ENCODE results near the gene CNTNAP4. TPM values are rescaled to one million over a fixed set of nuclear protein-coding genes. Genes with fewer than 3 reads are reported as not detected.

Gene CNTNAP4
- total RNA-seq, 2 donors from 2014 or later = not detected

- H3K27ac ChIP-seq = no peak overlapping the region
- intact Hi-C loops (cut with DNase I) = no loop called here
- H3K9me3 ChIP-seq = no peaks in the 10 kb centered on the region
- no peak for DNase-seq
- TF ChIP-seq CTCF (IDR thresholded peaks at IDR 0.05) = no peak
- no peak overlapping the region for H3K4me3 ChIP-seq
- no peaks in the 10 kb centered on the region for H3K36me3 ChIP-seq
- H3K4me1 ChIP-seq = no peaks in the 10 kb centered on the region
- H3K27me3 ChIP-seq = no peaks in the 10 kb centered on the region
- no peak overlapping the region for H3K9ac ChIP-seq (ENCODE audit: low read depth in 2 of 2, low read length in 2 of 2)
Observed at GRCh38 chr16:76484020-76484419, 206.8 kb downstream of the CNTNAP4 start.

- H3K9me3 ChIP-seq = no peaks in the 10 kb centered on the region
- intact Hi-C loops (cut with DNase I) = no loop called here
- no peaks in the 10 kb centered on the region for H3K36me3 ChIP-seq
- H3K27me3 ChIP-seq = no peaks in the 10 kb centered on the region
- no peak for TF ChIP-seq CTCF (IDR thresholded peaks at IDR 0.05)
- no peaks in the 10 kb centered on the region for H3K4me1 ChIP-seq
- no peak overlapping the region for H3K27ac ChIP-seq
- H3K4me3 ChIP-seq = no peak overlapping the region
- H3K9ac ChIP-seq (ENCODE audit: low read depth in 2 of 2, low read length in 2 of 2) = no peak overlapping the region
- DNase-seq = no peak
Observed at GRCh38 chr16:76486740-76487139, 209.5 kb downstream of the CNTNAP4 start.

GRCh38 chr16:76487411-76488064 is 210.3 kb downstream of the CNTNAP4 start:
- no peak for DNase-seq
- Histone ChIP-seq H3K9me3 (no peaks in the 10 kb centered on the region), H3K4me1 (no peaks in the 10 kb centered on the region), H3K36me3 (no peaks in the 10 kb centered on the region), H3K27ac (no peak overlapping the region), H3K4me3 (no peak overlapping the region), H3K9ac (ENCODE audit: low read depth in 2 of 2, low read length in 2 of 2) (no peak overlapping the region), H3K27me3 (no peaks in the 10 kb centered on the region)
- intact Hi-C loops (cut with DNase I) = no loop called here
- no peak for TF ChIP-seq CTCF (IDR thresholded peaks at IDR 0.05)

- intact Hi-C loops (cut with DNase I) = no loop called here
- TF ChIP-seq CTCF (IDR thresholded peaks at IDR 0.05) = no peak
- Histone ChIP-seq H3K4me1 (no peaks in the 10 kb centered on the region), H3K36me3 (no peaks in the 10 kb centered on the region), H3K9ac (ENCODE audit: low read depth in 2 of 2, low read length in 2 of 2) (no peak overlapping the region), H3K27me3 (no peaks in the 10 kb centered on the region), H3K4me3 (no peak overlapping the region), H3K27ac (no peak overlapping the region), H3K9me3 (no peaks in the 10 kb centered on the region)
- no peak for DNase-seq
Observed at GRCh38 chr16:76488065-76488417, 210.8 kb downstream of the CNTNAP4 start.

- Histone ChIP-seq H3K4me3 (no peak overlapping the region), H3K9me3 (no peaks in the 10 kb centered on the region), H3K4me1 (no peaks in the 10 kb centered on the region), H3K27ac (no peak overlapping the region), H3K36me3 (no peaks in the 10 kb centered on the region), H3K9ac (ENCODE audit: low read depth in 2 of 2, low read length in 2 of 2) (no peak overlapping the region), H3K27me3 (no peaks in the 10 kb centered on the region)
- intact Hi-C loops (cut with DNase I) = no loop called here
- no peak for DNase-seq
- no peak for TF ChIP-seq CTCF (IDR thresholded peaks at IDR 0.05)
Observed at GRCh38 chr16:76490036-76490639, 212.9 kb downstream of the CNTNAP4 start.
